ENCODE data around the gene MB. TPM values are rescaled to one million over a fixed set of nuclear protein-coding genes. Genes with fewer than 3 reads are reported as not detected.

Gene MB
- total RNA-seq, 4 donors from 2014 or later, result 5.6 to 11.7 (median 9.8) TPM

GRCh38 chr22:35649636-35650250 is 32.6 kb upstream of the MB start:
- TF ChIP-seq, protein P1, sequence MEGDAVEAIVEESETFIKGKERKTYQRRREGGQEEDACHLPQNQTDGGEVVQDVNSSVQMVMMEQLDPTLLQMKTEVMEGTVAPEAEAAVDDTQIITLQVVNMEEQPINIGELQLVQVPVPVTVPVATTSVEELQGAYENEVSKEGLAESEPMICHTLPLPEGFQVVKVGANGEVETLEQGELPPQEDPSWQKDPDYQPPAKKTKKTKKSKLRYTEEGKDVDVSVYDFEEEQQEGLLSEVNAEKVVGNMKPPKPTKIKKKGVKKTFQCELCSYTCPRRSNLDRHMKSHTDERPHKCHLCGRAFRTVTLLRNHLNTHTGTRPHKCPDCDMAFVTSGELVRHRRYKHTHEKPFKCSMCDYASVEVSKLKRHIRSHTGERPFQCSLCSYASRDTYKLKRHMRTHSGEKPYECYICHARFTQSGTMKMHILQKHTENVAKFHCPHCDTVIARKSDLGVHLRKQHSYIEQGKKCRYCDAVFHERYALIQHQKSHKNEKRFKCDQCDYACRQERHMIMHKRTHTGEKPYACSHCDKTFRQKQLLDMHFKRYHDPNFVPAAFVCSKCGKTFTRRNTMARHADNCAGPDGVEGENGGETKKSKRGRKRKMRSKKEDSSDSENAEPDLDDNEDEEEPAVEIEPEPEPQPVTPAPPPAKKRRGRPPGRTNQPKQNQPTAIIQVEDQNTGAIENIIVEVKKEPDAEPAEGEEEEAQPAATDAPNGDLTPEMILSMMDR (IDR thresholded peaks at IDR 0.05), result no peak
- TF ChIP-seq POLR2A (IDR thresholded peaks at IDR 0.05), result no peak
- peaks cover 0 to 26% (median 8%) of the 10 kb centered on the region in 4 donors for H3K4me1 ChIP-seq
- peak overlapping the region in 3 of 4 donors; percentile 93 to 95 (median 93) for H3K27ac ChIP-seq
- H3K36me3 ChIP-seq, result no peaks in the 10 kb centered on the region
- H3K27me3 ChIP-seq, result no peaks in the 10 kb centered on the region
- peak overlapping the region; percentile 64 to 75 (median 69) for H3K4me3 ChIP-seq
- no peaks in the 10 kb centered on the region for H3K9me3 ChIP-seq
- DNase-seq, result no peak

DNA sequence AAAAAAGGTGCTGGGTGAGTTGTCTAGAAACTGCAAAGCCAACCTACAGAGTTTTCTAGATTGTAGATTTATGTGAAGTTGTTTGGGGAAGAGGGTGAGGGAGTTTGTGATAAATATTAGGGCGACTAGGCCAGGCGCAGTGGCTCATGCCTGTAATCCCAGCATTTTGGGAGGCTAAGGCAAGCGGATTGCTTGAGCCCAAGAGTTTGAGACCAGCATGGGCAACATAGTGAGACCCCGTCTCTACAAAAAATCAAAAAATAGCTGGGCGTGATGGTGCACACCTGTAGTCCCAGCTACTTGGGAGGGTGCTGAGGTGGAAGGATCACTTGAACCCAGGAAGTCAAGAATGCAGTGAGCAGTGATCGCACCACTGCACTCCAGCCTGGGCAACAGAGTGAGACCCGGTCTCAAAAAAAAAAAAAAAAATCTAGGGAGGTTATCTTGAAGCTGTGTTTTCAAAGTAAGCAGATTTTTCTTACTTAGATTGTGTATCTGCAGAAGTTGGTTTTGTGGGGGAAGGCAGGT is 32.0 kb upstream of the MB start:
- peak overlapping the region; percentile 85 to 95 (median 93) for H3K27ac ChIP-seq
- peak overlapping the region; percentile 64 to 75 (median 69) for H3K4me3 ChIP-seq

GRCh38 chr22:35648066-35649025 is 31.2 kb upstream of the MB start, which contains the start of gene APOL6:
Gene APOL6, plus strand, starts transcription at chr22:35648446. Its CDS starts 7,980 bp downstream, at chr22:35656426.
- peak; percentile 58 to 76 (median 71) for DNase-seq
- Histone ChIP-seq H3K27ac (peak within 1 kb of the TSS; percentile 85 to 95 (median 93)), H3K4me3 (peak within 1 kb of the TSS; percentile 64 to 75 (median 69)), H3K36me3 (no peaks in the 10 kb centered on the region), H3K9me3 (no peaks in the 10 kb centered on the region), H3K27me3 (no peaks in the 10 kb centered on the region), H3K4me1 (peaks cover 0 to 21% (median 8%) of the 10 kb centered on the region in 4 donors)
- TF ChIP-seq, protein P1 (IDR thresholded peaks at IDR 0.05), result no peak
- TF ChIP-seq POLR2A (IDR thresholded peaks at IDR 0.05), result peak; percentile 73 to 83

More for the DNA sequence above, 32.0 kb upstream of the MB start:
- H3K9me3 ChIP-seq, result no peaks in the 10 kb centered on the region
- DNase-seq, result no peak
- no peaks in the 10 kb centered on the region for H3K27me3 ChIP-seq
- peaks cover 0 to 21% (median 8%) of the 10 kb centered on the region in 4 donors for H3K4me1 ChIP-seq
- H3K36me3 ChIP-seq, result no peaks in the 10 kb centered on the region
- TF ChIP-seq, protein P1 (IDR thresholded peaks at IDR 0.05), result no peak
- no peak for TF ChIP-seq POLR2A (IDR thresholded peaks at IDR 0.05)

- no peaks in the 10 kb centered on the region for H3K27me3 ChIP-seq
- H3K9me3 ChIP-seq, result no peaks in the 10 kb centered on the region
- DNase-seq, result no peak
- H3K4me3 ChIP-seq, result no peak overlapping the region
- H3K4me1 ChIP-seq, result peaks cover 0 to 21% (median 7%) of the 10 kb centered on the region in 4 donors
- no peaks in the 10 kb centered on the region for H3K36me3 ChIP-seq
- no peak for TF ChIP-seq POLR2A (IDR thresholded peaks at IDR 0.05)
- TF ChIP-seq, protein P1 (IDR thresholded peaks at IDR 0.05), result no peak
- no peak overlapping the region for H3K27ac ChIP-seq
Measured at GRCh38 chr22:35645646-35646045, 28.5 kb upstream of the MB start.

DNA sequence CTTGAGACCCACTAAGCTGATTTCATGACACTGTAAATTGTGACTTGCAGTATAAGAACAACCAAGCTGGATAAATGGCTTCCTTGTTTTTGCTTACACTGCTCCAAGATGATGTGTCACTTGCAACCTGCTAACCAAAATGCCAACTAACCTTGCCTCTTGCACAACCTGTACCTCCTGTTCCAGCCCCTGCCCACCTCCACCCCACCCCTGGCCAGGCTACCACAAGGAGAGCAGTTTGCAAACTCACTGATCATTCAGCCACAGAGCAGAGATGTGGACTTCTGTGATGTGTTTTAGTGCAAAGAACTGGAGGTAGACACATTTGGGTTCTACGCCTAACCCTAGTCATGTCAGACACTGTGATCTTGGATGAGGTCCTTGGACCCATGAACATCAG is 26.9 kb upstream of the MB start:
- no peaks in the 10 kb centered on the region for H3K27me3 ChIP-seq
- no peaks in the 10 kb centered on the region for H3K36me3 ChIP-seq
- TF ChIP-seq, protein P1 (IDR thresholded peaks at IDR 0.05), result no peak
- no peak for TF ChIP-seq POLR2A (IDR thresholded peaks at IDR 0.05)

More for the DNA sequence above, 26.9 kb upstream of the MB start:
- Histone ChIP-seq H3K9me3 (no peaks in the 10 kb centered on the region), H3K4me3 (no peak overlapping the region), H3K4me1 (peaks cover 0 to 14% (median 4%) of the 10 kb centered on the region in 4 donors), H3K27ac (no peak overlapping the region)
- peak in 1 of 3 donors; percentile 7 for DNase-seq

Data from Peyer's patch (tissue), 4 donors.